SK-N-SH (cell line): ENCODE results near the gene NCK1. TPM values are rescaled to one million over a fixed set of nuclear protein-coding genes. Genes with fewer than 3 reads are reported as not detected.

Experiments used
- CTCF ChIA-PET: fragments of 300-600, 350-600 bp; formaldehyde crosslinking; extraction: SDS; loops from one replicate; lab custom pipeline; 2021; lab: Yijun Ruan, JAX
- POLR2A ChIA-PET: fragments of 350-600 bp; sonication (Branson Sonifier 250); formaldehyde crosslinking; extraction: SDS; loops from one replicate; lab custom pipeline; 2020; ENCODE audit warnings: antibody characterized with exemption, inconsistent platforms; lab: Yijun Ruan, JAX
- DNase-seq: peaks from one replicate; pipeline ENCODE4 v3.0.0; 2012
- H2AFZ ChIP-seq: fragments of 200-600 bp; sonication (generic); 2 replicates; pipeline ENCODE4 v1.8.1; 2016; ENCODE audit warnings: antibody characterized with exemption, mild to moderate bottlenecking, low read depth
- H3F3A ChIP-seq: fragments of 200-600 bp; sonication (generic); replicated peaks from 2 replicates; pipeline ENCODE3; 2016; ENCODE audit warnings: antibody characterized with exemption, mild to moderate bottlenecking; ENCODE audit not compliant: insufficient read depth
- H3K27ac ChIP-seq, 2 experiments: fragments of 200-500 bp in 1 of 2; fragments of 200-600 bp in 1 of 2; sonication (Bioruptor generic) in 1 of 2; sonication (generic), shearing (Covaris generic) in 1 of 2; 2 replicates each; pipeline versions ENCODE4 v1.5.1 to v1.6.1; 2014 to 2016; ENCODE audit warnings: low read depth in 2 of 2, inconsistent platforms in 1 of 2, low read length in 1 of 2, mild to moderate bottlenecking in 1 of 2, mixed read lengths in 1 of 2
- H3K27me3 ChIP-seq: fragments of 200-600 bp; sonication (generic), shearing (Covaris generic); 2 replicates; pipeline ENCODE4 v1.6.1; 2016; ENCODE audit warnings: mixed run types; ENCODE audit not compliant: insufficient read depth
- H3K36me3 ChIP-seq, 2 experiments: fragments of 200-500 bp in 1 of 2; fragments of 200-600 bp in 1 of 2; sonication (Bioruptor generic) in 1 of 2; sonication (generic) in 1 of 2; replicated peaks in 1 of 2; 2 replicates each; pipeline versions ENCODE3 to v1.5.1; 2014 to 2016; ENCODE audit warnings: low read length in 1 of 2, mild to moderate bottlenecking in 1 of 2; ENCODE audit not compliant: insufficient read depth in 2 of 2, control insufficient read depth in 1 of 2
- H3K4me1 ChIP-seq, 2 experiments: fragments of 200-500 bp in 1 of 2; fragments of 200-600 bp in 1 of 2; sonication (Bioruptor generic) in 1 of 2; sonication (generic), shearing (Covaris generic) in 1 of 2; 2 replicates each; pipeline versions ENCODE4 v1.5.1 to v1.6.1; 2014 to 2016; ENCODE audit warnings: low read depth in 1 of 2, low read length in 1 of 2, mixed run types in 1 of 2; ENCODE audit not compliant: insufficient read depth in 2 of 2, control insufficient read depth in 1 of 2
- H3K4me2 ChIP-seq: fragments of 200-600 bp; sonication (generic), shearing (Covaris generic); 2 replicates; pipeline ENCODE4 v1.6.1; 2017; ENCODE audit warnings: mixed run types
- H3K4me3 ChIP-seq, 2 experiments: fragments of 200-500 bp in 1 of 2; fragments of 200-600 bp in 1 of 2; sonication (Bioruptor generic) in 1 of 2; sonication (generic), shearing (Covaris generic) in 1 of 2; 2 replicates each; pipeline versions ENCODE4 v1.5.1 to v1.8.1; 2014 to 2016; ENCODE audit warnings: low read depth in 2 of 2, inconsistent platforms in 1 of 2, low read length in 1 of 2, mild to moderate bottlenecking in 1 of 2, mixed read lengths in 1 of 2, moderate library complexity in 1 of 2
- H3K79me2 ChIP-seq: fragments of 200-600 bp; sonication (generic); 2 replicates; pipeline ENCODE4 v1.8.1; 2017; ENCODE audit warnings: mild to moderate bottlenecking; ENCODE audit not compliant: insufficient read depth
- H3K9ac ChIP-seq: fragments of 200-600 bp; sonication (generic); 2 replicates; pipeline ENCODE4 v1.6.1; 2017; ENCODE audit warnings: mixed run types
- H3K9me2 ChIP-seq: fragments of 200-600 bp; sonication (generic); 2 replicates; pipeline ENCODE4 v1.6.1; 2017; ENCODE audit warnings: mixed run types
- H3K9me3 ChIP-seq: fragments of 200-600 bp; sonication (generic); 2 replicates; pipeline ENCODE4 v1.6.1; 2017; ENCODE audit warnings: mixed run types, mild to moderate bottlenecking, moderate library complexity
- H4K20me1 ChIP-seq: fragments of 200-600 bp; sonication (generic); 2 replicates; pipeline ENCODE4 v1.6.1; 2017; ENCODE audit warnings: mild to moderate bottlenecking, mixed run types; ENCODE audit not compliant: insufficient read depth
- ELF1 ChIP-seq: IDR thresholded peaks from 2 replicates; pipeline ENCODE4 v1.4.0; 2012
- FOSL2 ChIP-seq: IDR thresholded peaks from 2 replicates; pipeline ENCODE4 v1.4.0; 2012; ENCODE audit warnings: low read depth, mild to moderate bottlenecking, moderate library complexity, borderline replicate concordance
- GABPA ChIP-seq: IDR thresholded peaks from 2 replicates; pipeline ENCODE4 v1.4.0; 2012; ENCODE audit warnings: low read depth, mild to moderate bottlenecking
- MAX ChIP-seq: IDR thresholded peaks from 2 replicates; pipeline ENCODE4 v1.4.0; 2012; ENCODE audit warnings: low read depth
- RFX5 ChIP-seq: IDR thresholded peaks from 2 replicates; pipeline ENCODE4 v1.6.1; 2012; ENCODE audit warnings: mild to moderate bottlenecking, improper control_type of control experiment, low read length
- TAF1 ChIP-seq: IDR thresholded peaks from 2 replicates; pipeline ENCODE4 v1.6.1; 2012; ENCODE audit warnings: low read depth, mild to moderate bottlenecking, low read length, moderate library complexity, borderline replicate concordance
- TEAD4 ChIP-seq: IDR thresholded peaks from 2 replicates; pipeline ENCODE4 v1.4.0; 2012; ENCODE audit warnings: mild to moderate bottlenecking, borderline replicate concordance; ENCODE audit not compliant: insufficient read depth
- USF1 ChIP-seq: IDR thresholded peaks from 2 replicates; pipeline ENCODE4 v1.4.0; 2012; ENCODE audit warnings: low read depth, borderline replicate concordance
- YY1 ChIP-seq: IDR thresholded peaks from 2 replicates; pipeline ENCODE4 v1.4.0; 2012; ENCODE audit warnings: low read depth, mild to moderate bottlenecking
- ZBTB33 ChIP-seq: IDR thresholded peaks from 2 replicates; pipeline ENCODE4 v1.4.0; 2012; ENCODE audit warnings: low read depth, borderline replicate concordance
- WGBS: methylation state at CpG from one replicate; pipeline ENCODE4 v1.1.6; 2017; ENCODE audit warnings: low lambda C conversion rate; 5-methylcytosine and 5-hydroxymethylcytosine counted together
- polyA plus RNA-seq, 3 experiments: library from polyadenylated mRNA; depleted of rRNA; stranded (reverse); fragments of >200 nt; gene quantifications; 2 replicates each; pipeline ENCODE4 v1.2.3, GENCODE V29; 2012

NCK1 gene
- polyA plus RNA-seq, 1 of the 3 experiments (the other 2 are of a cell fraction) = 16.2 TPM

GRCh38 chr3:136979684-136980083 is 117.7 kb downstream of the NCK1 start:
- no peaks in the 10 kb centered on the region for H3K9me3 ChIP-seq
- CTCF ChIA-PET = no interaction called here
- POLR2A ChIA-PET = no interaction called here

DNA sequence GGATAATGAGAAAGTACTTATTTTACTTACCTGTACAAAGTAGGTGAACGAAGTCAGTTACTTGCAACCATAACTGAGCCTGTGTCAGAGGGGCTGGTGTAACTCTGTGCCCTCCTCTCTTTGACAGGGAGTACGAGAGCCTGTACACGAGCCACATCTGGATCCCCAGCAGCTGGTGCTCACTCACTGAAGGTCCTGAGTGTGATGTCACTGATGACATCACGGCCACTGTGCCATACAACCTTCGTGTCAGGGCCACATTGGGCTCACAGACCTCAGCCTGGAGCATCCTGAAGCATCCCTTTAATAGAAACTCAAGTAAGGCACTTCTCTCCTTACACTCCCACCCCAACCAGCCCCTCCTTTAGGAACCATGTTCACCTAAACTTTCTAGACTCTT is 120.0 kb downstream of the NCK1 start:
- Histone ChIP-seq H3K4me1 (peaks cover 0 to 8% of the 10 kb centered on the region in 2 experiments; a peak in 1 of 4 replicates), H3K9me3 (no peaks in the 10 kb centered on the region), H3K27me3 (no peaks in the 10 kb centered on the region), H3F3A (no peaks in the 10 kb centered on the region), H3K9ac (no peak overlapping the region), H3K79me2 (no peaks in the 10 kb centered on the region), H3K27ac (no peak overlapping the region), H3K36me3 (no peaks in the 10 kb centered on the region), H4K20me1 (no peaks in the 10 kb centered on the region), H3K4me2 (no peak overlapping the region), H3K9me2 (no peaks in the 10 kb centered on the region), H2AFZ (no peak overlapping the region), H3K4me3 (no peak overlapping the region)
- TF ChIP-seq ZBTB33 = no peak
- no peak for TF ChIP-seq ELF1
- no peak for TF ChIP-seq TAF1
- no peak for TF ChIP-seq USF1
- TF ChIP-seq TEAD4 = no peak
- no peak for DNase-seq
- ChIA-PET CTCF (interaction anchor here (0.9 kb wide), 1 partner anchor 223 kb away, joined by 3 read pairs; no protein-coding TSS in a partner anchor), POLR2A (no interaction called here)
- 91% methylated on average over 3 of the region's 5 CpGs for WGBS

More at GRCh38 chr3:136979684-136980083, 117.7 kb downstream of the NCK1 start:
- DNase-seq = no peak
- Histone ChIP-seq H3K9ac (no peak overlapping the region), H3K36me3 (peaks cover 0 to 4% of the 10 kb centered on the region in 2 experiments), H3K4me2 (no peak overlapping the region), H3F3A (no peaks in the 10 kb centered on the region), H3K79me2 (no peaks in the 10 kb centered on the region), H3K4me1 (peaks cover 0 to 8% of the 10 kb centered on the region in 2 experiments; a peak in 1 of 4 replicates), H3K27me3 (no peaks in the 10 kb centered on the region), H3K9me2 (no peaks in the 10 kb centered on the region), H3K4me3 (no peak overlapping the region), H4K20me1 (no peaks in the 10 kb centered on the region), H3K27ac (no peak overlapping the region), H2AFZ (no peak overlapping the region)
- 33% methylated on average over 2 of the region's 3 CpGs for WGBS
- TF ChIP-seq GABPA = no peak
- no peak for TF ChIP-seq YY1
- no peak for TF ChIP-seq MAX
- TF ChIP-seq TEAD4 = no peak
- peak; percentile 73 for TF ChIP-seq RFX5
- no peak for TF ChIP-seq FOSL2
